GM10248 (cell line): ENCODE results near the gene AKT2.

ENCODE experiments used
- CTCF ChIA-PET: fragments of 300-600 bp; sonication (Branson Sonifier 250); formaldehyde crosslinking; extraction: SDS; loops from one replicate; lab custom pipeline; 2021; ENCODE audit warnings: antibody characterized with exemption; lab: Yijun Ruan, JAX
- POLR2A ChIA-PET: fragments of 350-650 bp; sonication (Branson Sonifier 250); formaldehyde crosslinking; extraction: SDS; loops from one replicate; lab custom pipeline; 2020; ENCODE audit warnings: antibody characterized with exemption; lab: Yijun Ruan, JAX
- DNase-seq: peaks from one replicate; pipeline ENCODE4 v3.0.0; 2012; ENCODE audit errors: extremely low spot score
- TF ChIP-seq, protein P1 (sequence below): IDR thresholded peaks from 2 replicates; pipeline ENCODE4 v1.5.1; 2012; ENCODE audit warnings: mild to moderate bottlenecking, low read depth; ENCODE audit errors: extremely low read depth, missing control alignments, control extremely low read depth

Gene AKT2

GRCh38 chr19:40205760-40206159 lies 79.4 kb downstream of the AKT2 start:
- no peak for DNase-seq
- TF ChIP-seq, protein P1, sequence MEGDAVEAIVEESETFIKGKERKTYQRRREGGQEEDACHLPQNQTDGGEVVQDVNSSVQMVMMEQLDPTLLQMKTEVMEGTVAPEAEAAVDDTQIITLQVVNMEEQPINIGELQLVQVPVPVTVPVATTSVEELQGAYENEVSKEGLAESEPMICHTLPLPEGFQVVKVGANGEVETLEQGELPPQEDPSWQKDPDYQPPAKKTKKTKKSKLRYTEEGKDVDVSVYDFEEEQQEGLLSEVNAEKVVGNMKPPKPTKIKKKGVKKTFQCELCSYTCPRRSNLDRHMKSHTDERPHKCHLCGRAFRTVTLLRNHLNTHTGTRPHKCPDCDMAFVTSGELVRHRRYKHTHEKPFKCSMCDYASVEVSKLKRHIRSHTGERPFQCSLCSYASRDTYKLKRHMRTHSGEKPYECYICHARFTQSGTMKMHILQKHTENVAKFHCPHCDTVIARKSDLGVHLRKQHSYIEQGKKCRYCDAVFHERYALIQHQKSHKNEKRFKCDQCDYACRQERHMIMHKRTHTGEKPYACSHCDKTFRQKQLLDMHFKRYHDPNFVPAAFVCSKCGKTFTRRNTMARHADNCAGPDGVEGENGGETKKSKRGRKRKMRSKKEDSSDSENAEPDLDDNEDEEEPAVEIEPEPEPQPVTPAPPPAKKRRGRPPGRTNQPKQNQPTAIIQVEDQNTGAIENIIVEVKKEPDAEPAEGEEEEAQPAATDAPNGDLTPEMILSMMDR = no peak
- ChIA-PET POLR2A (no interaction called here), CTCF (interaction anchor here (0.7 kb wide), 1 partner anchor 66 kb away, joined by 3 read pairs; no protein-coding TSS in a partner anchor)

DNA sequence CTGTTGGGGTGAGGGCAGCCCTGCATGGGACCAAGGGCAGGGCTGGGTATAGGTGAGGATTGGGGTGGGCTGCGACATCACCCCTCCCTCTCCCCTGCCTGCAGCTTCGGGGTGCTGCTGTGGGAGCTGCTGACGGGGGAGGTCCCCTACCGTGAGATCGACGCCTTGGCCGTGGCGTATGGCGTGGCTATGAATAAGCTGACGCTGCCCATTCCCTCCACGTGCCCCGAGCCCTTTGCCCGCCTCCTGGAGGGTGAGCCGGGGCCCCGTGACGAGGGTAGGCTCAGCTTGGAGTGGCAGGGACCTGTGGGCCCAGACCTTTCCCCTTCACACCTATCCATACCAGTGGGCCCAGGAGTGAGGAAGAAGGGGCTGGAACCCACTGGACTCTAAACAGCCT lies 80.8 kb downstream of the AKT2 start:
- CTCF ChIA-PET = interaction anchor here (1.0 kb wide), 1 partner anchor 10 kb away, joined by 3 read pairs; no protein-coding TSS in a partner anchor
- TF ChIP-seq, protein P1 = no peak
- POLR2A ChIA-PET = no interaction called here
- no peak for DNase-seq

DNA sequence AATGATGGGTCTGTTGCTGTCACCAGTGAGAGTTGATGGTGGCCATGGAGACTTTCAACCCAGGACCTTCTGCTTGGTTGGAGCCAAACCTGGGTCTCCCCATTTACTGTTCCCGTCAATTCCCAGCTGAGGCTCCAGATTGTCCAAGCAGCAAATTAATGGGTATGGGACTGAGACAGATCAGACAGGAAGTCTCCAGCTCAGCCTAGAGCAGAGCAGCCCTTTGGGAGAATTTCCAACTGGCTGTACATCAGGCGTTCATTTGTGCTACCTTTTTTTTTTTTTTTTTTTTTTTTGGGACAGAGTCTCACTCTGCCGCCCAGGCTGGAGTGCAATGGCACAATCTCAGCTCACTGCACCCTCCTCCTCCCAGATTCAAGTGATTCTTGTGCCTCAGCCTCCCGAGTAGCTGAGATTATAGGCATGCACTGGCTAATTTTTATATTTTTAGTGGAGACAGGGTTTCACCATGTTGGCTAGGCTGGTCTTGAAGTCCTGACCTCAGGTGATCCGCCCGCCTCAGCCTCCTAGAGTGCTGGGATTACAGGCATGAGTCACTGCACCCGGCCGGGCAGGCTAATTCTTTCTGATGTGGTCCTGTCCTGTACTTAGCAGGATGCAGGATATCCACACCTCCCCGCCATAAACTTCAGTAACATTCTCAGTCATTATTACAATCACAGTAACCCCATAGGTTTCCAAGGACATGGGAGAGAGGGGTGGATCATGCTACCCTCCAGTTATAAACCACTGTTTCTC lies 84.6 kb downstream of the AKT2 start:
- DNase-seq = no peak
- POLR2A ChIA-PET = interaction anchor here (1.0 kb wide), 1 partner anchor 10 kb away, joined by 3 read pairs; no protein-coding TSS in a partner anchor
- TF ChIP-seq, protein P1 = no peak
- CTCF ChIA-PET = no interaction called here

DNA sequence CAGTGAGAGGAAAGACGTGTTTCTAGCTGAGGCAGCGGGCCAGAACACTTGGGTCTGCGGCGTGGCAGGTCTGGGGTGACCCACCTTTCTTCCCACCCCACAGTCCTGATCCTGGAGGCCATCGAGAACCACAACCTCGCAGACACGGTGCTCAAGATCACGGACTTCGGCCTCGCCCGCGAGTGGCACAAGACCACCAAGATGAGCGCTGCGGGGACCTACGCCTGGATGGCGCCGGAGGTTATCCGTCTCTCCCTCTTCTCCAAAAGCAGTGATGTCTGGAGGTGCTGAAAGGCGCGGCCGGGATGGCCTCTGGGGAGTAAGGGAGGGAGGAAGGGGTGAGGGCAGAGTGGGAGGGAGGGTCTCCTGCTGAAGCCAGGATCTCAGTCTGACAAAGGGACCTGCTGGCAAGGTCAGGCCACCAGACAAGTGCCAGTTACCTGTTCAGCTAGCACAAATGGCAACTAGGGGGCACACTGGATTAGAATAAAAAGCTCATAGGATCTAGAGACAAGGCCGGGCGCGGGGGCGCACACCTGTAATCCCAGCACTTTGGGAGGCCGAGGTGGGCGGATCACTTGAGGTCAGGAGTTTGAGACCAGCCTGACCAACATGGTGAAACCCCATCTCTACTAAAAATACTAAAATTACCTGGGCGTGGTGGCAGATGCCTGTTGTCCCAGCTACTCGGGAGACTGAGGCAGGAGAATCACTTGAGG lies 86.7 kb downstream of the AKT2 start:
- no peak for DNase-seq
- CTCF ChIA-PET = interaction anchor here (1.3 kb wide), 1 partner anchor 58 kb away, joined by 3 read pairs; no protein-coding TSS in a partner anchor

GRCh38 chr19:40193587-40193849 lies 91.6 kb downstream of the AKT2 start:
- CTCF ChIA-PET = interaction anchor here (0.8 to 0.9 kb wide), 3 partner anchors 9 to 40 kb away, joined by 3 read pairs; no protein-coding TSS in a partner anchor

More for the DNA sequence above, 86.7 kb downstream of the AKT2 start:
- POLR2A ChIA-PET = no interaction called here
- TF ChIP-seq, protein P1 = no peak

More at GRCh38 chr19:40193587-40193849, 91.6 kb downstream of the AKT2 start:
- POLR2A ChIA-PET = no interaction called here
- TF ChIP-seq, protein P1 = no peak
- DNase-seq = no peak
